Mesenchymal stem cell (in vitro differentiated cells and primary cell): ENCODE measurements around the gene KCNK18.

Experiments used
- DNase-seq: peaks from one replicate; pipeline ENCODE4 v3.0.0-alpha.2; 2013
- H2AFZ ChIP-seq: one replicate; pipeline ENCODE4 v1.6.1; 2013; ENCODE audit warnings: low read depth, mild to moderate bottlenecking, control low read depth, inconsistent platforms, low read length, moderate library complexity
- H2AK5ac ChIP-seq: 2 replicates; pipeline ENCODE4 v1.6.1; 2013; ENCODE audit warnings: low read length, moderate library complexity, mild to moderate bottlenecking, inconsistent platforms; ENCODE audit not compliant: severe bottlenecking
- H2BK120ac ChIP-seq: one replicate; pipeline ENCODE4 v1.6.1; 2013; ENCODE audit warnings: low read depth, mild to moderate bottlenecking, inconsistent platforms, low read length, moderate library complexity
- H2BK12ac ChIP-seq, 2 experiments: one replicate each; pipeline ENCODE4 v1.6.1; 2013; ENCODE audit warnings: inconsistent platforms in 2 of 2, low read length in 2 of 2, mild to moderate bottlenecking in 2 of 2, moderate library complexity in 2 of 2, control low read depth in 1 of 2
- H2BK15ac ChIP-seq: one replicate; pipeline ENCODE4 v1.6.1; 2013; ENCODE audit warnings: mild to moderate bottlenecking, low read depth, inconsistent platforms; ENCODE audit not compliant: poor library complexity, severe bottlenecking
- H2BK5ac ChIP-seq: 2 replicates; pipeline ENCODE4 v1.6.1; 2013; ENCODE audit warnings: low read depth, mild to moderate bottlenecking, low read length, control low read depth, inconsistent platforms; ENCODE audit not compliant: poor library complexity, severe bottlenecking
- H3K14ac ChIP-seq, 2 experiments: one replicate each; pipeline ENCODE4 v1.6.1; 2013; ENCODE audit warnings: inconsistent platforms in 2 of 2, low read length in 2 of 2, control low read depth in 1 of 2, mild to moderate bottlenecking in 1 of 2, moderate library complexity in 1 of 2
- H3K18ac ChIP-seq, 2 experiments: one replicate each; pipeline ENCODE4 v1.6.1; 2013; ENCODE audit warnings: inconsistent platforms in 2 of 2, low read length in 2 of 2, control low read depth in 1 of 2, low read depth in 1 of 2, mild to moderate bottlenecking in 1 of 2
- H3K23ac ChIP-seq, 2 experiments: one replicate each; pipeline ENCODE4 v1.6.1; 2013; ENCODE audit warnings: inconsistent platforms in 2 of 2, low read length in 2 of 2, mild to moderate bottlenecking in 2 of 2, moderate library complexity in 2 of 2, control low read depth in 1 of 2
- H3K27ac ChIP-seq: 2 replicates; pipeline ENCODE4 v1.5.1; 2013; ENCODE audit warnings: mild to moderate bottlenecking, moderate library complexity, low read length, control low read depth, inconsistent platforms; ENCODE audit not compliant: poor library complexity, severe bottlenecking
- H3K27me3 ChIP-seq, 2 experiments: 2 replicates each; pipeline versions ENCODE4 v1.6.1 to v1.7.0; 2013; ENCODE audit warnings: low read length in 2 of 2, mild to moderate bottlenecking in 2 of 2, moderate library complexity in 2 of 2, control low read depth in 1 of 2, inconsistent platforms in 1 of 2; ENCODE audit not compliant: control insufficient read depth in 1 of 2, insufficient read depth in 1 of 2
- H3K36me3 ChIP-seq, 2 experiments: 2 replicates each; pipeline versions ENCODE4 v1.6.1 to v1.7.0; 2013; ENCODE audit warnings: low read length in 2 of 2, control low read depth in 1 of 2, inconsistent platforms in 1 of 2, low read depth in 1 of 2, mild to moderate bottlenecking in 1 of 2; ENCODE audit not compliant: insufficient read depth in 2 of 2, control insufficient read depth in 1 of 2
- H3K4ac ChIP-seq, 2 experiments: one replicate each; pipeline ENCODE4 v1.6.1; 2013; ENCODE audit warnings: inconsistent platforms in 2 of 2, low read length in 2 of 2, mild to moderate bottlenecking in 2 of 2, moderate library complexity in 2 of 2, control low read depth in 1 of 2, low read depth in 1 of 2
- H3K4me1 ChIP-seq: 2 replicates; pipeline ENCODE4 v1.6.1; 2013; ENCODE audit warnings: low read depth, low read length, control low read depth; ENCODE audit not compliant: control insufficient read depth, insufficient read depth
- H3K4me2 ChIP-seq: 2 replicates; pipeline ENCODE4 v1.6.1; 2013; ENCODE audit warnings: low read length, mild to moderate bottlenecking, inconsistent platforms; ENCODE audit not compliant: poor library complexity, severe bottlenecking
- H3K4me3 ChIP-seq, 2 experiments: 2 replicates each; pipeline versions ENCODE4 v1.5.1 to v1.7.0; 2013; ENCODE audit warnings: low read length in 2 of 2, mild to moderate bottlenecking in 2 of 2, control low read depth in 1 of 2, low read depth in 1 of 2; ENCODE audit not compliant: insufficient read depth in 1 of 2
- H3K79me1 ChIP-seq: replicated peaks from 2 replicates; pipeline ENCODE4 v1.6.1; 2013; ENCODE audit warnings: mild to moderate bottlenecking, control low read depth, low read length, inconsistent platforms; ENCODE audit not compliant: poor library complexity, severe bottlenecking
- H3K9ac ChIP-seq: 2 replicates; pipeline ENCODE4 v1.7.0; 2013; ENCODE audit warnings: mild to moderate bottlenecking, low read length, moderate library complexity
- H3K9me3 ChIP-seq: 2 replicates; pipeline ENCODE4 v1.7.0; 2013; ENCODE audit warnings: mild to moderate bottlenecking, low read length; ENCODE audit not compliant: control insufficient read depth
- H4K8ac ChIP-seq: one replicate; pipeline ENCODE4 v1.6.1; 2013; ENCODE audit warnings: inconsistent platforms, mild to moderate bottlenecking, low read length, moderate library complexity
- H4K91ac ChIP-seq: one replicate; pipeline ENCODE4 v1.6.1; 2013; ENCODE audit warnings: mild to moderate bottlenecking, low read length, inconsistent platforms
- WGBS: methylation state at CpG from one replicate; pipeline ENCODE4 v1.1.7; 2013; ENCODE audit warnings: mixed read lengths; 5-methylcytosine and 5-hydroxymethylcytosine counted together

KCNK18 gene

DNA sequence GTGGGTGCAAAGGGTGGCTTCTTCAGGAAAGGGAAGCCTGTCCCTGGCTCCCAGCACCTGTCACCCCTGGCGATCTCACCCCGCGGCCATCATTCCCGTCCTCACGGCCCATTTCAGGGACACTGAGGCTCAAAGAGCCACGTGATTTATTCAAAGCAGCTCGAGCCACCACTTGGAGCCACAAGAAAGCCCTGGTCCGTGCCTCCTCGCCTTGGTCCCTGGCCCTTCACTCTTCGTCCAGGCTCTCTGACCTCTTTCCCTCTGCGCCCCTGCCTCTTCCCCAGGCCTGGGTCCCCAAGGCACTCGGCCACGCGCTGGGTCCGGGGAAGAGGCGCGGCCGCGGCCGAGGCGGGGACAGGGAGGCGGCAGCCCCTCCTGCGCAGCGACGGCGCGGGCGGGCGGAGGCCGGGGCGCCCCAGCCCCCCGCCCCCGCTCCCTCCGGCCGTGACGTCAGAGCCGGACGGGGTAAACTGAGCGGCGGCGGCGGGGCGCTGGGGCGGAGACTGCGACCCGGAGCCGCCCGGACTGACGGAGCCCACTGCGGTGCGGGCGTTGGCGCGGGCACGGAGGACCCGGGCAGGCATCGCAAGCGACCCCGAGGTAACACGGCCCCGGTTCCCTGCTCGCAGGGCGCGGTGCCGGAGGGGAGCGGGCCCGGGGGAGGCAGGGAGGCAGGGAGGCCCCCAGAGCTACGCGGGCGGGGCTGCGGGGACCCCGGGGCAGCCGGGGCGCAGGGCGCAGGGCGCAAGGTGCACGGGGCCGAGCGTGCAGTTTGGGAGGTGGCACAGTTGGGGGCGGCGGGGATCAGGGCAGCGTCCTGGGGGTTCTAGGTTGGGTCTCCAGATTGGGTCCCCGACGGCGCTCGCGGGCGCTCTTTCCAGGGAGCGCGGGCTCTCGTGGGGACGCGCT is 43.6 kb downstream of the KCNK18 start, which contains the start of gene SLC18A2:
TSS of gene SLC18A2 (plus strand) at position 494 of the 909 bp plus-strand sequence. CDS start 580 bp downstream, outside the sequence.
- H2BK120ac ChIP-seq = no peak within 1 kb of the TSS
- H4K91ac ChIP-seq = no peak within 1 kb of the TSS
- no peak within 1 kb of the TSS for H3K23ac ChIP-seq
- peaks cover 12% of the 10 kb centered on the region for H3K4me1 ChIP-seq
- no peaks in the 10 kb centered on the region for H3K36me3 ChIP-seq
- no peak within 1 kb of the TSS for H3K4ac ChIP-seq
- no peak within 1 kb of the TSS for H2BK5ac ChIP-seq
- no peak within 1 kb of the TSS for H3K27ac ChIP-seq
- no peak within 1 kb of the TSS for H3K14ac ChIP-seq
- no peak within 1 kb of the TSS for H4K8ac ChIP-seq
- H3K79me1 ChIP-seq = no peaks in the 10 kb centered on the region
- H3K9me3 ChIP-seq = no peaks in the 10 kb centered on the region
- H2AFZ ChIP-seq = no peak within 1 kb of the TSS
- H2BK15ac ChIP-seq = no peak within 1 kb of the TSS
- no peak within 1 kb of the TSS for H3K9ac ChIP-seq
- whole genome bisulfite sequencing = 4% methylated on average over 71 of the region's 93 CpGs
- H3K4me3 ChIP-seq = peak within 1 kb of the TSS in 1 of 2 experiments; percentile 47
- H2BK12ac ChIP-seq = no peak within 1 kb of the TSS
- H3K18ac ChIP-seq = no peak within 1 kb of the TSS
- H3K27me3 ChIP-seq = peaks cover 73 to 83% of the 10 kb centered on the region in 2 experiments
- H3K4me2 ChIP-seq = peak within 1 kb of the TSS; percentile 56
- DNase-seq = no peak
- no peak within 1 kb of the TSS for H2AK5ac ChIP-seq

DNA sequence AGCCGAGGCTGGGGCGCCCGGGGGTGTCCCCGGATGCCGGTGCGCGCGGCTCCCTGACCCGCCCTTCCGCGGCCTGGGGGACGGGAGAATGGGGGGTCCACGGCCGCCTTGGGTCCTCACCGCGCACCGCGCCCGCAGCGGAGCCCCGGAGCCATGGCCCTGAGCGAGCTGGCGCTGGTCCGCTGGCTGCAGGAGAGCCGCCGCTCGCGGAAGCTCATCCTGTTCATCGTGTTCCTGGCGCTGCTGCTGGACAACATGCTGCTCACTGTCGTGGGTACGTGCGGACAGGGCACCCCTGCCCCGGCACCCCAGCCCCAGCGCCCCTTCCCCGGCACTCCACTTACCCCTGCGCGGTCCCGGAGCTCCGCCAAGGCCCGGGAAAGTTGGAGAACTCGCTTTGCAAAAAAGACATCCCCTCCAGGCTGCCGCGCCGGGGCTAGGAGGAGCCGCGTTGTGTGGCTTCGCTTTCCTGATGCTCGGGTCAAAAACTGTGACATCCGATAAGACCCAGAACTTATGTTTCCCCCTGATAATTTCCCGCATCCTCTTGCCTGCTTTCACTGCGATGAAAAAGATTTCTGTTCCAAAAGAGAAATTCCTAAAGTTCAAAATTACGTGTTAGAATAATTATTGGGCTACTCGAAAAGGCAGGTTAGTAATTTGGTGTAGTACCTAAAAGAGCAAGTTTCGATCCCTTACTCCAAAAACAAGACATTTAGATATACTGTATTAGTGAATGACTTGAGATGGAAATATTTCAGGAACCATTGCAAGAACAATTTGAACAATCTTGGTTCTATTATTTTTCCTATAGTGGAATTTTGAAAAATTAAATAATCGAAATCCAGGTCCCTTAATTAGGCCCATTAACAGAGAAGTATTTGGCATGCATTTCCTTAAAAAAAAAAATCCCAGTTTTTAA is 44.5 kb downstream of the KCNK18 start:
- H2AK5ac ChIP-seq = no peak overlapping the region
- H3K4me2 ChIP-seq = peak overlapping the region; percentile 49
- no peaks in the 10 kb centered on the region for H3K79me1 ChIP-seq
- H4K8ac ChIP-seq = no peak overlapping the region
- no peaks in the 10 kb centered on the region for H3K9me3 ChIP-seq
- H2BK5ac ChIP-seq = no peak overlapping the region
- H2BK15ac ChIP-seq = no peak overlapping the region
- H3K23ac ChIP-seq = no peak overlapping the region
- no peak overlapping the region for H3K27ac ChIP-seq
- no peak overlapping the region for H3K4ac ChIP-seq
- no peak overlapping the region for H3K18ac ChIP-seq
- no peak overlapping the region for H2AFZ ChIP-seq
- no peak overlapping the region for H3K9ac ChIP-seq
- no peak overlapping the region for H3K14ac ChIP-seq
- no peak overlapping the region for H2BK12ac ChIP-seq
- WGBS = 2% methylated on average over 34 of the region's 56 CpGs
- H3K4me3 ChIP-seq = peak overlapping the region in 1 of 2 experiments; percentile 47
- no peak for DNase-seq
- no peak overlapping the region for H4K91ac ChIP-seq
- peaks cover 12% of the 10 kb centered on the region for H3K4me1 ChIP-seq
- H3K27me3 ChIP-seq = peaks cover 65 to 80% of the 10 kb centered on the region in 2 experiments
- H2BK120ac ChIP-seq = no peak overlapping the region
- H3K36me3 ChIP-seq = no peaks in the 10 kb centered on the region

DNA sequence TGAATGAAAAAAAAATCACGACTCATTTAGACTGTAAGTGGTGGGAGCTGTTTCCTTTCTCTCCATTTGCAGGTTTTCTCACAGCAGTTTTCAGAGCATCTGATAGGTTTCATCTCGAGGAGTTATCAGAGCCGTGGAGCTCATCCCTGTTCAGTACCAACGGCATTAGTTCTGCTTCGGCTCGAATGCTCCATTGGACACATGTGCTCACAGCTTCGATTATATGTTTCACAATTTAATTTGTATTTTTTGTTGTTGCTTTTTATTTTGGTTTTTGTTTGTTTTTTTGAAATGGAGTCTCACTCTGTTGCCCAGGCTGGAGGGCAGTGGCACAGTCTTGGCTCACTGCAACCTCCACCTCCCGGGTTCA is 45.2 kb downstream of the KCNK18 start:
- Histone ChIP-seq H3K9ac (no peak overlapping the region), H3K79me1 (no peaks in the 10 kb centered on the region), H3K9me3 (no peaks in the 10 kb centered on the region), H2AK5ac (no peak overlapping the region), H3K4me3 (no peak overlapping the region), H4K91ac (no peak overlapping the region), H3K4me1 (peaks cover 12% of the 10 kb centered on the region), H3K18ac (no peak overlapping the region), H4K8ac (no peak overlapping the region), H2BK15ac (no peak overlapping the region), H2BK120ac (no peak overlapping the region), H3K36me3 (no peaks in the 10 kb centered on the region), H3K23ac (no peak overlapping the region), H2AFZ (no peak overlapping the region), H3K27me3 (peaks cover 61 to 73% of the 10 kb centered on the region in 2 experiments), H2BK5ac (no peak overlapping the region), H3K14ac (no peak overlapping the region), H2BK12ac (no peak overlapping the region), H3K4me2 (no peak overlapping the region), H3K4ac (no peak overlapping the region), H3K27ac (no peak overlapping the region)
- WGBS = 95% methylated on average over 8 of the region's 8 CpGs
- no peak for DNase-seq
